Endothelial cell of umbilical vein (primary cell): Measurements from ENCODE around the gene STAT4. TPM values are rescaled to one million over a fixed set of nuclear protein-coding genes. Genes with fewer than 3 reads are reported as not detected.

ENCODE experiments used
- BruUV-seq: library from RNA; stranded (reverse); fragments of 400-500 nt; replicated peaks from 2 replicates; lab custom pipeline; 2021; lab: Mats Ljungman, UMichigan
- CTCF ChIA-PET: fragments of 300-600, 350-600 bp; sonication (Branson Sonifier 250); formaldehyde crosslinking; loops from one replicate; lab custom pipeline; 2021; ENCODE audit warnings: antibody characterized with exemption, inconsistent platforms; lab: Charles Lee
- POLR2A ChIA-PET: fragments of 300-600, 350-600 bp; sonication (Branson Sonifier 250); formaldehyde crosslinking; loops from one replicate; lab custom pipeline; 2021; ENCODE audit warnings: antibody characterized with exemption, inconsistent platforms; lab: Charles Lee
- DNase-seq: peaks from one replicate; pipeline ENCODE4 v3.0.0-alpha.2; 2011; ENCODE audit warnings: low read depth, low spot score
- FAIRE-seq: peaks from 2 replicates; lab custom pipeline; 2011; peaks lifted over from hg19 to GRCh38; lab: Jason Lieb, UNC
- H2AFZ ChIP-seq: 2 replicates; pipeline ENCODE4 v1.6.0; 2012; ENCODE audit warnings: low read depth, low read length, control low read depth, inconsistent platforms
- H3K27ac ChIP-seq: 2 replicates; pipeline ENCODE4 v1.5.1; 2011; ENCODE audit warnings: low read depth, mild to moderate bottlenecking, control low read depth, low read length, moderate library complexity; ENCODE audit not compliant: insufficient read depth
- H3K27me3 ChIP-seq, 2 experiments: 2 replicates each; pipeline versions ENCODE4 v1.6.0 to v1.6.1; 2011; ENCODE audit warnings: low read length in 2 of 2, mixed read lengths in 1 of 2; ENCODE audit not compliant: control insufficient read depth in 2 of 2, insufficient read depth in 2 of 2
- H3K36me3 ChIP-seq, 2 experiments: 2 replicates in 1 of 2; 3 replicates in 1 of 2; pipeline ENCODE4 v1.5.1; 2011; ENCODE audit warnings: low read length in 2 of 2, mild to moderate bottlenecking in 1 of 2, moderate library complexity in 1 of 2; ENCODE audit not compliant: control insufficient read depth in 2 of 2, insufficient read depth in 2 of 2; ENCODE audit errors: extremely low read depth in 1 of 2
- H3K4me1 ChIP-seq: 3 replicates; pipeline ENCODE4 v1.5.1; 2011; ENCODE audit warnings: mild to moderate bottlenecking, low read length; ENCODE audit not compliant: control insufficient read depth, insufficient read depth; ENCODE audit errors: extremely low read depth
- H3K4me2 ChIP-seq: 2 replicates; pipeline ENCODE4 v1.6.1; 2011; ENCODE audit warnings: low read length, control low read depth, mixed read lengths; ENCODE audit not compliant: insufficient read depth
- H3K4me3 ChIP-seq, 3 experiments: fragments of 200-600 bp in 1 of 3; sonication (generic), shearing (Covaris generic) in 1 of 3; replicated peaks in 1 of 3; 2 replicates each; pipeline ENCODE4 v1.5.1; 2011 to 2016; ENCODE audit warnings: control low read depth in 3 of 3, low read length in 3 of 3, mild to moderate bottlenecking in 2 of 3, inconsistent platforms in 1 of 3, low read depth in 1 of 3, moderate library complexity in 1 of 3; ENCODE audit not compliant: insufficient read depth in 1 of 3
- H3K79me2 ChIP-seq: 2 replicates; pipeline ENCODE4 v1.6.0; 2012; ENCODE audit warnings: low read length, inconsistent platforms; ENCODE audit not compliant: control insufficient read depth, insufficient read depth
- H3K9ac ChIP-seq: replicated peaks from 2 replicates; pipeline ENCODE3; 2011; ENCODE audit warnings: low read length, control low read depth; ENCODE audit not compliant: insufficient read depth; ENCODE audit errors: extremely low read depth
- H3K9me1 ChIP-seq: replicated peaks from 3 replicates; pipeline ENCODE4 v1.6.0; 2011; ENCODE audit warnings: mild to moderate bottlenecking, low read length; ENCODE audit not compliant: control insufficient read depth, insufficient read depth; ENCODE audit errors: extremely low read depth
- H3K9me3 ChIP-seq: replicated peaks from 2 replicates; pipeline ENCODE4 v1.5.1; 2012; ENCODE audit warnings: low read length, inconsistent platforms; ENCODE audit not compliant: control insufficient read depth, insufficient read depth
- H4K20me1 ChIP-seq: replicated peaks from 2 replicates; pipeline ENCODE3; 2011; ENCODE audit warnings: mild to moderate bottlenecking, low read length; ENCODE audit not compliant: control insufficient read depth, insufficient read depth; ENCODE audit errors: extremely low read depth
- EZH2 ChIP-seq: IDR thresholded peaks from 2 replicates; pipeline ENCODE4 v1.6.1; 2012; ENCODE audit warnings: borderline replicate concordance, low read depth, mild to moderate bottlenecking, moderate library complexity, low read length, inconsistent platforms; ENCODE audit not compliant: severe bottlenecking
- FOS ChIP-seq: IDR thresholded peaks from 2 replicates; pipeline ENCODE4 v1.6.1; 2011; ENCODE audit warnings: mild to moderate bottlenecking, low read length, moderate library complexity, borderline replicate concordance; ENCODE audit not compliant: insufficient read depth
- GATA2 ChIP-seq: IDR thresholded peaks from 2 replicates; pipeline ENCODE4 v1.7.0; 2011; ENCODE audit warnings: low read depth, mild to moderate bottlenecking, moderate library complexity, mixed read lengths, low read length; ENCODE audit not compliant: insufficient read length, insufficient read depth
- JUN ChIP-seq: IDR thresholded peaks from 2 replicates; pipeline ENCODE4 v1.6.1; 2011; ENCODE audit warnings: borderline replicate concordance, low read depth; ENCODE audit not compliant: insufficient read length, insufficient read depth
- POLR2A ChIP-seq: IDR thresholded peaks from 2 replicates; pipeline ENCODE4 v1.6.1; 2012; ENCODE audit warnings: low read depth, mild to moderate bottlenecking, control low read depth, low read length
- dilution Hi-C: fragments of 300-500 bp; cut with MboI; formaldehyde crosslinking; loops from one replicate; pipeline ENCODE4 v1.15.0; 2019; ENCODE audit warnings: low sequenced_read_pairs; ENCODE audit not compliant: extremely low pct_ligation_motif_present
- intact Hi-C: fragments of 100-400 bp; cut with micrococcal nuclease; formaldehyde crosslinking; loops from one replicate; pipeline ENCODE4 v1.10.0; 2022
- polyA plus RNA-seq, 4 experiments: library from polyadenylated mRNA; depleted of rRNA in 3 of 4; stranded (reverse) in 3 of 4; unstranded in 1 of 4; fragments of >200 nt; gene quantifications; 2 replicates each; pipeline versions ENCODE4 v1.2.1 to v1.2.3, GENCODE V29; 2011 to 2012; ENCODE audit warnings: missing spikeins in 1 of 4
- total RNA-seq: library from RNA; stranded (reverse); gene quantifications from 2 replicates; pipeline ENCODE4 v1.2.3, GENCODE V29; 2021
- TF ChIP-seq, protein P1 (sequence below), 2 donors: IDR thresholded peaks; 1 replicate in 1 of 2; 2 replicates in 1 of 2; pipeline ENCODE4 v1.5.1; 2011; ENCODE audit warnings: low read length in 2 of 2, mild to moderate bottlenecking in 2 of 2, moderate library complexity in 2 of 2, control low read depth in 1 of 2, inconsistent platforms in 1 of 2, low read depth in 1 of 2; ENCODE audit not compliant: insufficient read depth in 1 of 2; ENCODE audit errors: extremely low read depth in 1 of 2
- TF ChIP-seq, protein P2 (sequence below): IDR thresholded peaks from 2 replicates; pipeline ENCODE4 v1.6.1; 2011; ENCODE audit not compliant: insufficient read depth, insufficient read length

Gene STAT4
- total and polyA plus RNA-seq, 2 donors (not counting 3 experiments of a cell fraction or from before 2014, with no cell fraction given) = 0.46 to 1.2 TPM

DNA sequence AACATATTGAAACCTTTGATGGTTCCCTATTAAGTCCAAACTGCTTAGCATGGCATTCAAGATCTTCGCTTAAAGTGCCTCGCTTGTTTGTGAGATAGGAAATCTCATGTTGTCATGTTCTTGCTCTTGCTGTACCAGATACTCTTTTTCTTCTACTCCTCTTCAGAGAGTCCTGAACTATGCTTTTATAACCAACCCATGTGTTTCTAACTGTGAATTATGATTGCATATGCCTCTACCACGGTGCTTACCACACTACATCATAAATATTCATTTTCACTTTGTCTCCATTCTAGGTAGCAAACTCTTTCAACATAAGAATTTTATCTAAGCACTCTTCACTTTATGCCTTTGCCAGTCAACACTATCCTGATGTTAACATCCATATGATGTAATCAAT is 23.6 kb downstream of the STAT4 start:
- DNase-seq (no peak), FAIRE-seq (no peak)
- no peaks in the 10 kb centered on the region for H3K36me3 ChIP-seq
- H3K4me1 ChIP-seq = no peaks in the 10 kb centered on the region
- no peak overlapping the region for H3K4me3 ChIP-seq
- H3K79me2 ChIP-seq = no peaks in the 10 kb centered on the region
- H3K9me1 ChIP-seq = no peaks in the 10 kb centered on the region
- no peak overlapping the region for H3K27ac ChIP-seq
- CTCF ChIA-PET = no interaction called here
- dilution Hi-C loops = no loop called here
- H2AFZ ChIP-seq = no peak overlapping the region
- intact Hi-C loops = no loop called here
- no peaks in the 10 kb centered on the region for H3K27me3 ChIP-seq
- TF ChIP-seq GATA2 = no peak
- no peak for TF ChIP-seq FOS
- TF ChIP-seq EZH2 = no peak
- TF ChIP-seq, protein P1, sequence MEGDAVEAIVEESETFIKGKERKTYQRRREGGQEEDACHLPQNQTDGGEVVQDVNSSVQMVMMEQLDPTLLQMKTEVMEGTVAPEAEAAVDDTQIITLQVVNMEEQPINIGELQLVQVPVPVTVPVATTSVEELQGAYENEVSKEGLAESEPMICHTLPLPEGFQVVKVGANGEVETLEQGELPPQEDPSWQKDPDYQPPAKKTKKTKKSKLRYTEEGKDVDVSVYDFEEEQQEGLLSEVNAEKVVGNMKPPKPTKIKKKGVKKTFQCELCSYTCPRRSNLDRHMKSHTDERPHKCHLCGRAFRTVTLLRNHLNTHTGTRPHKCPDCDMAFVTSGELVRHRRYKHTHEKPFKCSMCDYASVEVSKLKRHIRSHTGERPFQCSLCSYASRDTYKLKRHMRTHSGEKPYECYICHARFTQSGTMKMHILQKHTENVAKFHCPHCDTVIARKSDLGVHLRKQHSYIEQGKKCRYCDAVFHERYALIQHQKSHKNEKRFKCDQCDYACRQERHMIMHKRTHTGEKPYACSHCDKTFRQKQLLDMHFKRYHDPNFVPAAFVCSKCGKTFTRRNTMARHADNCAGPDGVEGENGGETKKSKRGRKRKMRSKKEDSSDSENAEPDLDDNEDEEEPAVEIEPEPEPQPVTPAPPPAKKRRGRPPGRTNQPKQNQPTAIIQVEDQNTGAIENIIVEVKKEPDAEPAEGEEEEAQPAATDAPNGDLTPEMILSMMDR (IDR thresholded peaks at IDR 0.05; ENCODE audit: extremely low read depth in 1 of 2, insufficient read depth in 1 of 2, low read depth in 1 of 2, low read length in 2 of 2) = no peak
- TF ChIP-seq JUN = no peak
- TF ChIP-seq POLR2A = no peak
- TF ChIP-seq, protein P2, sequence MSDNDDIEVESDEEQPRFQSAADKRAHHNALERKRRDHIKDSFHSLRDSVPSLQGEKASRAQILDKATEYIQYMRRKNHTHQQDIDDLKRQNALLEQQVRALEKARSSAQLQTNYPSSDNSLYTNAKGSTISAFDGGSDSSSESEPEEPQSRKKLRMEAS = no peak
- no peaks in the 10 kb centered on the region for H3K9me3 ChIP-seq
- no peaks in the 10 kb centered on the region for H4K20me1 ChIP-seq
- no TSS peak for BruUV-seq
- no peak overlapping the region for H3K9ac ChIP-seq
- no peak overlapping the region for H3K4me2 ChIP-seq
- POLR2A ChIA-PET = no interaction called here
